ENCODE data around the gene LRRC26. TPM values are rescaled to one million over a fixed set of nuclear protein-coding genes. Genes with fewer than 3 reads are reported as not detected.

Gene LRRC26
- polyA plus RNA-seq, 1 donor (not counting 4 experiments of a cell fraction or from before 2014, with no cell fraction given) = not detected

DNA sequence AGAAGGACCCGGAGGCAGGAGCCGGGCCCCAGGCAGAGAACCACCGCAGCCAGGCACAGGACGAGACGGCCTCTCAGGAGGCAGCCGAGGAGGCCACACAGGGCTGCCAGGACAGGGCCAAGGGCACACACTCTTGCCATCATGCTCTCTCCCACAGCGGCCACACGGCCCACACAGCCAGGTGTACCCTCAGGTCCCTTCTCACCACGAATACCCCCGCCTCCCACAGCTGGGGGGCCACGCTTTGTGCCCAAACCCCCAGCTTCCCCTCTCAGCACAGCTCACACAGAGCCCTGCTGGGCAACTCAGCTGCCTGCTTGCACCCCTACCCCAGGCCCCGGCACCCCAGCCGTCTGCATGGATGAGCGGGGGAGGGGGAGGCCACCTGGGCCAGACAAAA is 23.9 kb upstream of the LRRC26 start:
- Histone ChIP-seq H3K27me3 (ENCODE audit: control insufficient read depth, extremely low read depth, insufficient read depth, low read length) (peaks cover 3% of the 10 kb centered on the region), H3K4me3 (ENCODE audit: control insufficient read depth in 2 of 3, extremely low read depth in 1 of 3, insufficient read depth in 2 of 3, low read depth in 1 of 3, low read length in 3 of 3) (no peak overlapping the region), H3K4me1 (ENCODE audit: control insufficient read depth, extremely low read depth, insufficient read depth, low read length) (peaks cover 37% of the 10 kb centered on the region), H3K27ac (ENCODE audit: control insufficient read depth, insufficient read depth, low read length) (no peak overlapping the region), H2AFZ (ENCODE audit: control insufficient read depth, low read length) (no peak overlapping the region), H3K36me3 (ENCODE audit: control insufficient read depth in 2 of 2, extremely low read depth in 1 of 2, insufficient read depth in 2 of 2, low read length in 2 of 2) (peaks cover 9 to 13% of the 10 kb centered on the region in 2 experiments), H3K9me1 (ENCODE audit: control insufficient read depth, extremely low read depth, insufficient read depth, low read length) (peaks cover 3% of the 10 kb centered on the region), H3K79me2 (ENCODE audit: control insufficient read depth, insufficient read depth, low read length) (peaks cover 17% of the 10 kb centered on the region), H4K20me1 (ENCODE audit: control insufficient read depth, extremely low read depth, insufficient read depth, low read length) (peaks cover 7% of the 10 kb centered on the region), H3K9ac (ENCODE audit: control insufficient read depth, extremely low read depth, insufficient read depth, low read length) (no peak overlapping the region), H3K9me3 (ENCODE audit: control insufficient read depth, low read depth, low read length) (no peaks in the 10 kb centered on the region), H3K4me2 (ENCODE audit: control insufficient read depth, extremely low read depth, insufficient read depth, low read depth, low read length) (no peak overlapping the region)
- dilution Hi-C loops (cut with MboI; ENCODE audit: extremely low pct_ligation_motif_present, low sequenced_read_pairs) = no loop called here
- no peak for FAIRE-seq
- no peak for TF ChIP-seq EZH2 (IDR thresholded peaks at IDR 0.05; ENCODE audit: low read length)
- TF ChIP-seq, protein P1, sequence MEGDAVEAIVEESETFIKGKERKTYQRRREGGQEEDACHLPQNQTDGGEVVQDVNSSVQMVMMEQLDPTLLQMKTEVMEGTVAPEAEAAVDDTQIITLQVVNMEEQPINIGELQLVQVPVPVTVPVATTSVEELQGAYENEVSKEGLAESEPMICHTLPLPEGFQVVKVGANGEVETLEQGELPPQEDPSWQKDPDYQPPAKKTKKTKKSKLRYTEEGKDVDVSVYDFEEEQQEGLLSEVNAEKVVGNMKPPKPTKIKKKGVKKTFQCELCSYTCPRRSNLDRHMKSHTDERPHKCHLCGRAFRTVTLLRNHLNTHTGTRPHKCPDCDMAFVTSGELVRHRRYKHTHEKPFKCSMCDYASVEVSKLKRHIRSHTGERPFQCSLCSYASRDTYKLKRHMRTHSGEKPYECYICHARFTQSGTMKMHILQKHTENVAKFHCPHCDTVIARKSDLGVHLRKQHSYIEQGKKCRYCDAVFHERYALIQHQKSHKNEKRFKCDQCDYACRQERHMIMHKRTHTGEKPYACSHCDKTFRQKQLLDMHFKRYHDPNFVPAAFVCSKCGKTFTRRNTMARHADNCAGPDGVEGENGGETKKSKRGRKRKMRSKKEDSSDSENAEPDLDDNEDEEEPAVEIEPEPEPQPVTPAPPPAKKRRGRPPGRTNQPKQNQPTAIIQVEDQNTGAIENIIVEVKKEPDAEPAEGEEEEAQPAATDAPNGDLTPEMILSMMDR (optimal IDR thresholded peaks at IDR 0.05 in 1 of 3, IDR thresholded peaks at IDR 0.05 in 1 of 3, conservative IDR thresholded peaks at IDR 0.05 in 1 of 3; ENCODE audit: extremely low read depth in 1 of 3, insufficient read depth in 2 of 3, low read length in 3 of 3) = no peak
- no peak for DNase-seq (ENCODE audit: low read depth, low spot score)

DNA sequence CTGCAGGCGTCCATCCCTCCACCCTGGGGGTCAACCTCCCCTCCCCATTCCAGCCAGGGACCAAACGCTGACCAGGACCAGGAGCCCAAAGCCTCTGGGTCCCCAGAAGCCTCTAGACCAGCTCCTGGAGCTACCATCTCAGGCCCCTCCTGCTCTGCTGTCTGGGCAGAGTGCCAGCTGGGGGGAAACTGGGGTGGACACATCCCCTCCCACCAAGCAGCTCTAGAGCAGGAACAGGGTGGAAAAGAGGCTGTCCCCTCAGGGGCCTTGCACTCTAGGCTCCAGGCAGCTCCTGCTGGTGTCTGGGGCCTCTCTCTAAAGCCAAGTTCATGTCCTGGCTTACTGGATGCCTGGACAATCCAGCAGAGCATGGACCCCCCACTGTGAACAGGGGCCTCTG is 23.0 kb upstream of the LRRC26 start:
- TF ChIP-seq, protein P1 (optimal IDR thresholded peaks at IDR 0.05 in 1 of 3, IDR thresholded peaks at IDR 0.05 in 1 of 3, conservative IDR thresholded peaks at IDR 0.05 in 1 of 3; ENCODE audit: extremely low read depth in 1 of 3, insufficient read depth in 2 of 3, low read length in 3 of 3) = no peak
- no peak for TF ChIP-seq EZH2 (IDR thresholded peaks at IDR 0.05; ENCODE audit: low read length)
- Histone ChIP-seq H2AFZ (ENCODE audit: control insufficient read depth, low read length) (no peak overlapping the region), H3K9me3 (ENCODE audit: control insufficient read depth, low read depth, low read length) (no peaks in the 10 kb centered on the region), H3K36me3 (ENCODE audit: control insufficient read depth in 2 of 2, extremely low read depth in 1 of 2, insufficient read depth in 2 of 2, low read length in 2 of 2) (peaks cover 9 to 13% of the 10 kb centered on the region in 2 experiments), H3K9me1 (ENCODE audit: control insufficient read depth, extremely low read depth, insufficient read depth, low read length) (peaks cover 3% of the 10 kb centered on the region), H3K4me1 (ENCODE audit: control insufficient read depth, extremely low read depth, insufficient read depth, low read length) (peaks cover 29% of the 10 kb centered on the region), H3K27ac (ENCODE audit: control insufficient read depth, insufficient read depth, low read length) (no peak overlapping the region), H3K4me2 (ENCODE audit: control insufficient read depth, extremely low read depth, insufficient read depth, low read depth, low read length) (no peak overlapping the region), H3K79me2 (ENCODE audit: control insufficient read depth, insufficient read depth, low read length) (peaks cover 22% of the 10 kb centered on the region), H3K9ac (ENCODE audit: control insufficient read depth, extremely low read depth, insufficient read depth, low read length) (no peak overlapping the region), H3K4me3 (ENCODE audit: control insufficient read depth in 2 of 3, extremely low read depth in 1 of 3, insufficient read depth in 2 of 3, low read depth in 1 of 3, low read length in 3 of 3) (no peak overlapping the region), H4K20me1 (ENCODE audit: control insufficient read depth, extremely low read depth, insufficient read depth, low read length) (peaks cover 7% of the 10 kb centered on the region), H3K27me3 (ENCODE audit: control insufficient read depth, extremely low read depth, insufficient read depth, low read length) (peaks cover 3% of the 10 kb centered on the region)
- dilution Hi-C loops (cut with MboI; ENCODE audit: extremely low pct_ligation_motif_present, low sequenced_read_pairs) = no loop called here
- DNase-seq (ENCODE audit: low read depth, low spot score) = no peak
- FAIRE-seq = no peak

Data from keratinocyte (primary cell).